AG08396 (cell line): ENCODE measurements around the gene PIGM.

Source experiments
- DNase-seq: peaks from one replicate; pipeline ENCODE4 v3.0.0; 2012; ENCODE audit warnings: low spot score, mixed read lengths

PIGM gene

DNA sequence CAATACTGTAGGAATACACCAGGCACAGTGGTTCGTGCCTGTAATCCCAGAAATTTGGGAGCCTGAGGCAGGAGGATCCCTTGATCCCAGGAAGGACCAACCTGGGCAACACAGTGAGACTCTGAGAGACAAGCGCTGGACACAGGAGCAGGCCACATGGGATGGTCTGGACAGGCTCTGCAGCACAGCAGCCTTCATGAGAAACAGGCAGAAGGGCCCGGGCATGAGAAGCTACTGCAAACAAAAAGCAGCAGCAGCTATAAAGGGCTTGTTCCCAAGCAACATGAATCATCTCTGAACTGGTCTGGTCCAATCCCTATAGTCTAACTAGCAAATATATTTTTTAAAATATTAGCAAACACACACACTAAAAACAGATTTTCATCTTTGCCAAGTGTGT is 42.2 kb downstream of the PIGM start:
- DNase-seq = no peak

DNA sequence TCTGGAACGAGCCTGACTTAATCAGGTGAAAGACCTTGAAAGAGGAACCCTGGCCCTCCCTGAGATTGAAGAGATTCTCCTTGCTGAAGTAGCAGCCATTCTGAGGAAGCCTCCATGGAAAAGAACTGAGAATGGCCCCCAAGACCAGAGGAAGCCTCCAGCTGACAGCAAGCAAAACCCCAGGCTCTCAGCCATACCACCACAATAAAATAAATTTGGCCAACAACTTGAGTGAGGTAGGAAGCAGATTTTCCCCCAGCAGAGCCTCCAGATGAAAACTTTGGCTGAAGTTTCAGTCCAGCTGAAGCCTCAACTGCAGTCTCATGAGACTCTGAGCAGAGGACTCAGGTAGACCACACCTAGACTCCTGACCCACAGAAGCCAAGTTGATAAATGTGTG is 43.8 kb downstream of the PIGM start:
- no peak for DNase-seq

DNA sequence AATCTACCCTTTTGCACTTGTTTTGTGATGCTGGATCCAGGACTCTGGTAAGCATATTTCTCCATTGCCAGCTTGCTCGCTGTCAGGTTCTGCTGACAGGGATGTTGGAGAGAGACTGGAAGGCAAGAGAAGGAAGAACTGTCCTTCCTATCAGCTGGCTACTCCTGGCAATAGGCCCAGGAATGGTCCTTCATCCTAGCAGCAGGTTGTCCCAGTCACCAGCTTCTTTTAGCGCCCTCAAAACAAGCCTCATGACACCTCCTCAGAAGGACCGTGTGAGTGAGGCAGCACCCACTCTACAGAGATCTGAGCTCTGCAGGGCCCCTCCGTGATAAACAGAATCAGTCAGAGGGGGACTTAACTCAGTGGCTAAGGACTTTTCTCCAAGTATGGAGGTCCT is 44.6 kb downstream of the PIGM start:
- no peak for DNase-seq

DNA sequence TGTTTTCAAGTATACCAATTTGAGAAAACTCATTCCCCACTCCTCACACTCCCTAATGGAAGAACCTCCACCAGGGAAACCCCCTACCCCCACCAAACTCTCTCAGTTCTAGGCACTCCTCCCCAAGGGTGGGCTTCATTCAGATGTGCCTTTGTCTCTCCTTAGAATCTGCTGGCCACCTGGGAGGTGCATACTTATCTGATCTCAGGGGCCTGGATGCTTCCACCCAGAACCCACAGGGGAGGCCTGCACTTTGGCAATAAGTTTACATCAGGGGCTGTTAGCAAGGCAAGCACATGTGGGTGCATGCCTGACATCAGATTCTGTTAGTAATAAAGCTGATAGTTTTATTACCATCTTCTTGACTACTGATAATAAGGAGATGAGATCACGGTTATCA is 45.3 kb downstream of the PIGM start:
- no peak for DNase-seq

DNA sequence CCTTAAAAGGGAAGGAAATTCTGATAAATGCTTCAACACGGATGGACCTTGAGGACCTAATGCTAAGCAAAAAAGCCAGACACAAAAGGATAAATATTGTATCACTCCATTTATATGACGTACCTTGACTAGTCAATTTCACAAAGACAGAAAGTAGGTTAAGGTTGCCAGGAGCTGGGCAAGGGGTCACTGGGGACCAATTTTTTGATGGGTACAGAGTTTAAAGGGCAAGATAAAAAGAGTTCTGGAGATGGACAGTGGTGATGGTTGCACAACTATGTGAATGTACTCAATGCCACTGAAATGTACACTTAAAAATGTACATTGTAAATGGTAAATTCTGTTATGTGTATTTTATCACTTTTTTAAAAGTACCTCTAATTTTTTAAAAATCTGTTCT is 45.7 kb downstream of the PIGM start:
- no peak for DNase-seq

- no peak for DNase-seq
Observed at GRCh38 chr1:159985473-159985872, 46.3 kb downstream of the PIGM start.

GRCh38 chr1:159983681-159984080 is 48.1 kb downstream of the PIGM start:
- no peak for DNase-seq

DNA sequence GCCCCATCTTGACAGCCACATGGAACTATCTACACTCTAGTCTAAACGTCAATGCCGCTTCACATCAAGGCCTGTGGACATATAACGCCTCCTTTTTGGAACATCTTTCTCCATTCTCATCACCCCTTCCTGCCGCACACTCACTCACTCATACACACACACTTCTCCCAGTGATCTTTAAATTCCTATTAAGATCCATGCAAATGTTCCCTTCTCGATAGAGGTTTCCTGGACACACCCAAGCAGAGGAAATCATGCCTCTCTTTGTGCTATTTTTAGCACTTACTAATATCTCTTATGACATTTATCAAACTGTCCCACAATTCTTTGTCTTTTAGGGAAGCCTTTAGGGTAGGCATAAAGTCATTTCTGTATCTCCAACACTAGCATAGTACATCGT is 49.5 kb downstream of the PIGM start:
- DNase-seq = no peak

DNA sequence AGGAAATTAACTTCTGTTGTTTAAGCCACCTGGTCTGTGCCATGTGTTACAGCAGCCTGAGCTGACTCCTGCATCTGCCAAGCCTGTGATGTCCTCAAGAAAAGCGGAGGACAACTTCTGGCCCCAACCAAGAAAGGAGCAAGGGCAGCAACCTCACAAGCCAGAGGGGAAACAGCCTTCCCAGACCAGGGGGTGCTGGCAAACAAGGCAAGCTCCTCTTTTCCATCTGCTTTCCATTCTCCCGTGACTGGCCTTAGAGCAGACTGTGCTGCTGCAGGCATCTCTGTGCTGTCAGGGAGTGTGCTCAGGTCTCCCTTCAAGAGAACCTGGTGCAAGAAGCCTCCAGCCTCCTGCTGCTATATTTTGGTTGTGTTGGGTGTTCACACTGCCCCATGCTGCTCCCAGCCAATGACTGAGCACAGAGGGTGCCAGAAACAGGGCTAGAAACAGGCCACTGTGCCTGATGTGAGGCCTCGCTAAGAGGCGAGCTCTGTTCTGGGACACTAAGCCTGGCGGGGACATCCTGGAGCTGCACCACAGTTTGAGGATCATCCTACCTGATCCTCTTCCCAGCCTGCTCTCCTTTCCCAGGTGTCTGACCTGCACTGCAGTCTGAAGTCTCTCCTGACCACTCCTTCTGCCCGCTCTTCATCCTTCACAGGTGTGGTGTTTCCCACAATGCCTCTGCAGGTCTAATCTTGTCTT is 50.3 kb downstream of the PIGM start:
- DNase-seq = no peak

DNA sequence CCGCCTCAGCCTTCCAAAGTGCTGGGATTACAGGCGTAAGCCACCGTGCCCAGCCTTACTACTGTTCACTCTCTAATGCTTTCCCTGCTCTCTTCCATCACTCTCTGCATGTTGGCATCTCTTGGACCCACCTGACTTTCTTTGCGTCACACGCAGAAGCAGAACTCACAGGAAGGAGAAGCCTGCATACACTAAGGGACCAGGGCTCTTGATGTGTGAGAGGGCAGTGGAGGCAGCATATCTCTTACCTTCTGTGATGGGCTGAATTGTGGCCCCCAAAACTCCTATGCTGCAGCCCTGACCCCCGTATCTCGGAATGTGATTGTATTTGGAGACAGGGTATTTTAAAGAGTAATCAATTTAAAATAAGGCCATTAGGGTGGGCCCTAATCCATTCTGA is 51.0 kb downstream of the PIGM start:
- no peak for DNase-seq

DNA sequence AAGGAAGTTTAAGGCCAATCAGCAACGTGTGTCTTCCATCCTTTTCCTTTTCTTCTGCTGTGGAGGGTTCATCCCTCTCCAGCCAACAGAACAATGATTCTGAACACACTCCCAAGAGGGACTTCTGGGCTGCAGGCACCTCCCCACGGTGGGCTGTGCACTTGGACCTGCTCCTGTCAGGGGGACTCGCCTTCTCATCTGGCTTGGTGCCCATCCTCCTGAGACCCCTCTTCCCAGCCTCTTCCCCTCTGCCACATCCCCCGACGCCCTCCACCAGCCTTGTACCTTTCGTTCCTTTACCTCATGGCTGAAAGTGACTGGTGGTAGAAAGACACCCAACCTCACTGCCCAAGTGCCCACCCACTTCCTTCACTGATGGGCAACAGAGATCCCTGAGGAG is 51.7 kb downstream of the PIGM start:
- DNase-seq = no peak

GRCh38 chr1:159979257-159979656 is 52.5 kb downstream of the PIGM start:
- DNase-seq = no peak

DNA sequence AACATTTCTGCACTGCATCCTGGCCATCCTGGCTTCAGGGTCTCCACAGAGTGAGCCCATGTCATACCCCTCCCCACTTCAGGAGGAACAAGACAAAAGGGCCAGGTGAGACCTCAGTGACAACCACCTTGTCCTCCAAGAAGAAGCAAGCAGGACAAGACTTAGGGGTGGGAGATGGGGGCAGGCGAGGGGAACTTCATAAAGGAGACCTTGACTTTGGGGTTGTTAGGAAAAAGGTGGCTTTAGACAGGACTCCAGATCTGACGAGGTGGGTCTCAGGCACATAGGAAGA is 53.7 kb downstream of the PIGM start:
- DNase-seq = no peak

DNA sequence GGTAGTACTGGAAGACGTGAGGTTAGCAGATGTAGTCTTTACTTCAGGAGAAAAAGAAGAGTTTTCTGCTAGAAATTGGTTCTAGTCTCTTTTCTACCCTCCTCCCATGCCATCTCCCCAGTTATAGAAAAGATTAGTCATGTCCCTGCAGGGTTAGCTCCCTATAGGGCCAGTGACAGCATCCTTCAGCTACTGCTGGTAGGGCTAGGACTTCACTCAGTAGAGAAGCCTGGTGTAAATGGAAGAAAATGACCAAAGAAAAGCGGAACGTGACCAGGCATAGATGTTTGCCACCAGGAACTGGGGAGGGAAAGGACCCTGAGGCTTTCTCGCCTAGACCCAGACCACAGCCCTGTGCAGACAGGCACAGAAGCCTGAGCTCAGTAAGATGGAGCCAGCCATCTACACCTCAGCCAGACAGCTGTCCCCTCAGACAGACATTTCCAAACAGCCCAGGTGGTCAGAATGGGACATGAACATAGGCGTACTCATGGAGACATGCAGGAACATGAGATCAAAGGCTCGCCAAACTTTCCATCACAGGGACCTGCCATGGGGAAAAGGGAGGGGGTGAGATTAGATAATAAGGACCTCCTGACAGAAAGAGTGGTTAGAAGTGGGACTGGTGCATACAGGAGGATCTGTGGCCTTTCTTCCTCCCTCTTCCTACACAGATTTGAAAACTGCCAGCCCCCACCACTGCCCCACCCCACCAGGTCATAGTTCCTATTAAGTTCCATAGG is 54.3 kb downstream of the PIGM start:
- no peak for DNase-seq
